GM12892 (cell line): ENCODE data around the gene PCDHA10.

ENCODE experiments used
- POLR2A ChIP-seq: IDR thresholded peaks from 2 replicates; pipeline ENCODE4 v1.6.1; 2011; ENCODE audit warnings: low read depth, low read length, control low read depth
- POLR2AphosphoS5 ChIP-seq: IDR thresholded peaks from 2 replicates; pipeline ENCODE4 v1.6.1; 2011; ENCODE audit warnings: low read depth, low read length, control low read depth

- TF ChIP-seq POLR2A: no peak
- no peak for TF ChIP-seq POLR2AphosphoS5
Observed at GRCh38 chr5:140857177-140857986, 1.7 kb downstream of the PCDHA10 start.
